Measurements from ENCODE around the gene C19orf81.

Gene C19orf81

GRCh38 chr19:50651174-50651573, 1.9 kb downstream of the C19orf81 start:
- H3K9me3 ChIP-seq (ENCODE audit: control insufficient read depth, insufficient read depth, low read length): no peaks in the 10 kb centered on the region
- peaks cover 13% of the 10 kb centered on the region for H3K27me3 ChIP-seq (ENCODE audit: control insufficient read depth, insufficient read depth, low read length)
- H3K4me1 ChIP-seq (ENCODE audit: control insufficient read depth, insufficient read depth, low read length): peaks cover 4% of the 10 kb centered on the region
- H3K9ac ChIP-seq (ENCODE audit: low read depth, low read length): no peak overlapping the region
- no peak overlapping the region for H3K4me3 ChIP-seq (ENCODE audit: low read depth, low read length)
- no peaks in the 10 kb centered on the region for H3K36me3 ChIP-seq (ENCODE audit: control insufficient read depth, insufficient read depth, low read length)

GRCh38 chr19:50652722-50653121, 3.5 kb downstream of the C19orf81 start:
- no peaks in the 10 kb centered on the region for H3K36me3 ChIP-seq (ENCODE audit: control insufficient read depth, insufficient read depth, low read length)
- H3K9ac ChIP-seq (ENCODE audit: low read depth, low read length): no peak overlapping the region
- no peaks in the 10 kb centered on the region for H3K9me3 ChIP-seq (ENCODE audit: control insufficient read depth, insufficient read depth, low read length)
- no peak overlapping the region for H3K4me3 ChIP-seq (ENCODE audit: low read depth, low read length)
- peaks cover 8% of the 10 kb centered on the region for H3K27me3 ChIP-seq (ENCODE audit: control insufficient read depth, insufficient read depth, low read length)
- peaks cover 6% of the 10 kb centered on the region for H3K4me1 ChIP-seq (ENCODE audit: control insufficient read depth, insufficient read depth, low read length)

GRCh38 chr19:50654882-50655281, 5.6 kb downstream of the C19orf81 start:
- Histone ChIP-seq H3K27me3 (ENCODE audit: control insufficient read depth, insufficient read depth, low read length) (peaks cover 6% of the 10 kb centered on the region), H3K9me3 (ENCODE audit: control insufficient read depth, insufficient read depth, low read length) (no peaks in the 10 kb centered on the region), H3K4me1 (ENCODE audit: control insufficient read depth, insufficient read depth, low read length) (peaks cover 5% of the 10 kb centered on the region), H3K4me3 (ENCODE audit: low read depth, low read length) (no peak overlapping the region), H3K36me3 (ENCODE audit: control insufficient read depth, insufficient read depth, low read length) (no peaks in the 10 kb centered on the region), H3K9ac (ENCODE audit: low read depth, low read length) (no peak overlapping the region)

GRCh38 chr19:50657222-50657669, 8.0 kb downstream of the C19orf81 start:
- no peaks in the 10 kb centered on the region for H3K9me3 ChIP-seq (ENCODE audit: control insufficient read depth, insufficient read depth, low read length)
- peaks cover 2% of the 10 kb centered on the region for H3K27me3 ChIP-seq (ENCODE audit: control insufficient read depth, insufficient read depth, low read length)
- peak overlapping the region; percentile 79 for H3K9ac ChIP-seq (ENCODE audit: low read depth, low read length)
- H3K4me3 ChIP-seq (ENCODE audit: low read depth, low read length): peak overlapping the region; percentile 83
- H3K4me1 ChIP-seq (ENCODE audit: control insufficient read depth, insufficient read depth, low read length): peaks cover 2% of the 10 kb centered on the region
- H3K36me3 ChIP-seq (ENCODE audit: control insufficient read depth, insufficient read depth, low read length): no peaks in the 10 kb centered on the region

GRCh38 chr19:50657712-50658440, 8.6 kb downstream of the C19orf81 start:
- Histone ChIP-seq H3K4me1 (ENCODE audit: control insufficient read depth, insufficient read depth, low read length) (peaks cover 2% of the 10 kb centered on the region), H3K9ac (ENCODE audit: low read depth, low read length) (peak overlapping the region; percentile 79), H3K36me3 (ENCODE audit: control insufficient read depth, insufficient read depth, low read length) (no peaks in the 10 kb centered on the region), H3K4me3 (ENCODE audit: low read depth, low read length) (peak overlapping the region; percentile 100), H3K9me3 (ENCODE audit: control insufficient read depth, insufficient read depth, low read length) (no peaks in the 10 kb centered on the region), H3K27me3 (ENCODE audit: control insufficient read depth, insufficient read depth, low read length) (peaks cover 2% of the 10 kb centered on the region)

- peak overlapping the region; percentile 100 for H3K4me3 ChIP-seq (ENCODE audit: low read depth, low read length)
- H3K9ac ChIP-seq (ENCODE audit: low read depth, low read length): peak overlapping the region; percentile 92
- peaks cover 2% of the 10 kb centered on the region for H3K27me3 ChIP-seq (ENCODE audit: control insufficient read depth, insufficient read depth, low read length)
- H3K4me1 ChIP-seq (ENCODE audit: control insufficient read depth, insufficient read depth, low read length): peaks cover 2% of the 10 kb centered on the region
- no peaks in the 10 kb centered on the region for H3K9me3 ChIP-seq (ENCODE audit: control insufficient read depth, insufficient read depth, low read length)
- H3K36me3 ChIP-seq (ENCODE audit: control insufficient read depth, insufficient read depth, low read length): no peaks in the 10 kb centered on the region
Observed at GRCh38 chr19:50658441-50659317, 9.4 kb downstream of the C19orf81 start.

- no peaks in the 10 kb centered on the region for H3K36me3 ChIP-seq (ENCODE audit: control insufficient read depth, insufficient read depth, low read length)
- H3K9ac ChIP-seq (ENCODE audit: low read depth, low read length): no peak overlapping the region
- H3K9me3 ChIP-seq (ENCODE audit: control insufficient read depth, insufficient read depth, low read length): no peaks in the 10 kb centered on the region
- H3K4me1 ChIP-seq (ENCODE audit: control insufficient read depth, insufficient read depth, low read length): peaks cover 2% of the 10 kb centered on the region
- H3K4me3 ChIP-seq (ENCODE audit: low read depth, low read length): peak overlapping the region; percentile 76
- peaks cover 2% of the 10 kb centered on the region for H3K27me3 ChIP-seq (ENCODE audit: control insufficient read depth, insufficient read depth, low read length)
Observed at GRCh38 chr19:50659318-50660087, 10.3 kb downstream of the C19orf81 start.

- peaks cover 2% of the 10 kb centered on the region for H3K4me1 ChIP-seq (ENCODE audit: control insufficient read depth, insufficient read depth, low read length)
- H3K4me3 ChIP-seq (ENCODE audit: low read depth, low read length): peak overlapping the region; percentile 21
- H3K27me3 ChIP-seq (ENCODE audit: control insufficient read depth, insufficient read depth, low read length): peaks cover under 1% of the 10 kb centered on the region
- no peaks in the 10 kb centered on the region for H3K36me3 ChIP-seq (ENCODE audit: control insufficient read depth, insufficient read depth, low read length)
- no peaks in the 10 kb centered on the region for H3K9me3 ChIP-seq (ENCODE audit: control insufficient read depth, insufficient read depth, low read length)
- H3K9ac ChIP-seq (ENCODE audit: low read depth, low read length): no peak overlapping the region
Observed at GRCh38 chr19:50660088-50660366, 10.8 kb downstream of the C19orf81 start.

GRCh38 chr19:50661023-50661422, 11.8 kb downstream of the C19orf81 start:
- Histone ChIP-seq H3K36me3 (ENCODE audit: control insufficient read depth, insufficient read depth, low read length) (no peaks in the 10 kb centered on the region), H3K4me3 (ENCODE audit: low read depth, low read length) (no peak overlapping the region), H3K27me3 (ENCODE audit: control insufficient read depth, insufficient read depth, low read length) (peaks cover 2% of the 10 kb centered on the region), H3K4me1 (ENCODE audit: control insufficient read depth, insufficient read depth, low read length) (peaks cover 2% of the 10 kb centered on the region), H3K9ac (ENCODE audit: low read depth, low read length) (no peak overlapping the region), H3K9me3 (ENCODE audit: control insufficient read depth, insufficient read depth, low read length) (no peaks in the 10 kb centered on the region)

- Histone ChIP-seq H3K9me3 (ENCODE audit: control insufficient read depth, insufficient read depth, low read length) (no peaks in the 10 kb centered on the region), H3K4me3 (ENCODE audit: low read depth, low read length) (no peak overlapping the region), H3K4me1 (ENCODE audit: control insufficient read depth, insufficient read depth, low read length) (peaks cover 2% of the 10 kb centered on the region), H3K9ac (ENCODE audit: low read depth, low read length) (no peak overlapping the region), H3K27me3 (ENCODE audit: control insufficient read depth, insufficient read depth, low read length) (peaks cover 8% of the 10 kb centered on the region), H3K36me3 (ENCODE audit: control insufficient read depth, insufficient read depth, low read length) (no peaks in the 10 kb centered on the region)
Observed at GRCh38 chr19:50661766-50662650, 12.8 kb downstream of the C19orf81 start.

Measured in iPS-15b (cell line).